BLaER1 (cell line): ENCODE measurements around the gene CCDC60.
"Not testable (repeated sequence)": the region's sequence is repeated elsewhere in the genome, so short reads cannot be mapped to it uniquely, and the experiment has no call there.

Experiments used
- H3K27ac ChIP-seq: shearing (Covaris generic); formaldehyde crosslinking; 2 replicates; pipeline ENCODE4 v1.8.1; 2022
- H3K27me3 ChIP-seq: shearing (Covaris generic); formaldehyde crosslinking; 2 replicates; pipeline ENCODE4 v1.8.1; 2022
- H3K36me3 ChIP-seq: shearing (Covaris generic); formaldehyde crosslinking; 2 replicates; pipeline ENCODE4 v1.8.1; 2022
- H3K4me1 ChIP-seq: shearing (Covaris generic); formaldehyde crosslinking; 2 replicates; pipeline ENCODE4 v1.8.1; 2022
- H3K4me2 ChIP-seq: shearing (Covaris generic); formaldehyde crosslinking; 2 replicates; pipeline ENCODE4 v1.8.1; 2022
- H3K4me3 ChIP-seq: shearing (Covaris generic); formaldehyde crosslinking; 2 replicates; pipeline ENCODE4 v1.8.1; 2022
- H3K9ac ChIP-seq: shearing (Covaris generic); formaldehyde crosslinking; 2 replicates; pipeline ENCODE4 v1.8.1; 2022
- H3K9me3 ChIP-seq: shearing (Covaris generic); formaldehyde crosslinking; 2 replicates; pipeline ENCODE4 v1.8.1; 2022
- H4K20me1 ChIP-seq: shearing (Covaris generic); formaldehyde crosslinking; 2 replicates; pipeline ENCODE4 v1.8.1; 2022
- Cebpa-rat ChIP-seq: shearing (Covaris generic); IDR thresholded peaks from 2 replicates; pipeline ENCODE4 v1.8.1; 2022

Gene CCDC60

GRCh38 chr12:119328111-119328510 is 6.4 kb upstream of the CCDC60 start:
- H3K9ac ChIP-seq, result no peak overlapping the region
- H4K20me1 ChIP-seq, result no peaks in the 10 kb centered on the region
- H3K4me2 ChIP-seq, result no peak overlapping the region
- no peak for TF ChIP-seq Cebpa-rat
- H3K4me3 ChIP-seq, result no peak overlapping the region
- H3K27me3 ChIP-seq, result no peaks in the 10 kb centered on the region
- H3K36me3 ChIP-seq, result no peaks in the 10 kb centered on the region
- no peak overlapping the region for H3K27ac ChIP-seq
- H3K4me1 ChIP-seq, result no peaks in the 10 kb centered on the region
- no peaks in the 10 kb centered on the region for H3K9me3 ChIP-seq

GRCh38 chr12:119338593-119339363 is 4.2 kb downstream of the CCDC60 start:
- no peak overlapping the region for H3K9ac ChIP-seq
- no peaks in the 10 kb centered on the region for H3K36me3 ChIP-seq
- no peaks in the 10 kb centered on the region for H3K27me3 ChIP-seq
- H3K27ac ChIP-seq, result no peak overlapping the region
- H3K9me3 ChIP-seq, result peaks cover 9% of the 10 kb centered on the region
- no peak for TF ChIP-seq Cebpa-rat
- peaks cover 10% of the 10 kb centered on the region for H3K4me1 ChIP-seq
- no peaks in the 10 kb centered on the region for H4K20me1 ChIP-seq
- H3K4me2 ChIP-seq, result no peak overlapping the region
- H3K4me3 ChIP-seq, result no peak overlapping the region

GRCh38 chr12:119340578-119340977 is 6.0 kb downstream of the CCDC60 start:
- Histone ChIP-seq H3K4me3 (no peak overlapping the region), H3K4me1 (peaks cover 10% of the 10 kb centered on the region), H4K20me1 (no peaks in the 10 kb centered on the region), H3K9ac (no peak overlapping the region), H3K27ac (no peak overlapping the region), H3K27me3 (no peaks in the 10 kb centered on the region), H3K4me2 (no peak overlapping the region), H3K36me3 (no peaks in the 10 kb centered on the region), H3K9me3 (no peaks in the 10 kb centered on the region)
- TF ChIP-seq Cebpa-rat, result no peak

DNA sequence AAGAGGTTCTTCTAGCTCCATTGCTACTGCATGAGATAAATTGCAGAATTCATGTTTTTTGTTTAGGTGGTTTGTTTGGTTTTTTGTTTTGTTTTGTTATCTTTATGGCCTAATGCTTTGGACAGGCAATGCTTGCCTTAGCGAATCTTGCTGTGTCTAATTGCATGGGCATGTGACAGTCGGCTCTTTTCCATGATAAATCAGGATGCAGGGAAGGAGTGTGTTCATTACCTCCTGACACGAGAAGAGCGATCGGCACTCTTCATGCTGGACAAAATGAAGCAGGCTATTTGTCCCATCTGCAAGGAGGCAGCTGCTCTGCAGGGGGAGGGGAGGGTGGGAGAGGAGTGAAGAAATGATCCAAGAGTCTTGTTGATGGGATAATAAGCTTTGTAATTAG is 6.5 kb downstream of the CCDC60 start:
- TF ChIP-seq Cebpa-rat, result no peak

GRCh38 chr12:119341988-119342387 is 7.5 kb downstream of the CCDC60 start:
- Histone ChIP-seq H3K4me2 (no peak overlapping the region), H3K27me3 (no peaks in the 10 kb centered on the region), H3K36me3 (no peaks in the 10 kb centered on the region), H4K20me1 (no peaks in the 10 kb centered on the region), H3K4me1 (peaks cover 8% of the 10 kb centered on the region), H3K4me3 (no peak overlapping the region), H3K27ac (no peak overlapping the region), H3K9ac (no peak overlapping the region), H3K9me3 (no peaks in the 10 kb centered on the region)
- TF ChIP-seq Cebpa-rat, result no peak

More for the DNA sequence above, 6.5 kb downstream of the CCDC60 start:
- Histone ChIP-seq H3K36me3 (no peaks in the 10 kb centered on the region), H3K27me3 (no peaks in the 10 kb centered on the region), H3K9ac (no peak overlapping the region), H3K27ac (no peak overlapping the region), H3K4me2 (no peak overlapping the region), H3K4me3 (no peak overlapping the region), H4K20me1 (no peaks in the 10 kb centered on the region), H3K4me1 (peaks cover 10% of the 10 kb centered on the region), H3K9me3 (no peaks in the 10 kb centered on the region)

GRCh38 chr12:119343130-119343529 is 8.6 kb downstream of the CCDC60 start:
- H3K9me3 ChIP-seq, result no peaks in the 10 kb centered on the region
- no peak overlapping the region for H3K4me3 ChIP-seq
- H3K27ac ChIP-seq, result no peak overlapping the region
- H3K36me3 ChIP-seq, result no peaks in the 10 kb centered on the region
- H3K4me1 ChIP-seq, result no peaks in the 10 kb centered on the region
- H3K27me3 ChIP-seq, result no peaks in the 10 kb centered on the region
- TF ChIP-seq Cebpa-rat, result no peak
- H4K20me1 ChIP-seq, result no peaks in the 10 kb centered on the region
- H3K4me2 ChIP-seq, result no peak overlapping the region
- no peak overlapping the region for H3K9ac ChIP-seq

DNA sequence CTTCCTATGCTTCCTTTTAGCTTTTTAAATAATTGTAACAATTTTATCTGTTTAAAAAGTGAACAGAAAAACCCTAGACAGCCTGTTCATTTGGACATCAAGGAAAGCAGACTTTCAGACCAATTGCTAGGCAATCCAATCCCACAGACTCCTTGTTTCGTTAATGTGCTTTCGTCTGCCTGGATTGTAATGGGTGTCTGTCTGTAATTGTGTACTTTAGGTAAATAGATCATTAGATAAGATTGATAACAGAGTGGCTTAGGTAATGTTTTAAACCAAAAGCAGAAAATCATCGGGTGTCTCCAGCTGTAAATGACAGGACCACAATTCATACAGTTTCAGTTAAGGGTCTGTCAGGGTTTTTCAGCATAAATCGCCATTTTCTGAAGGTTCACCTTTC is 19.6 kb downstream of the CCDC60 start:
- Histone ChIP-seq H4K20me1 (no peaks in the 10 kb centered on the region), H3K4me2 (no peak overlapping the region), H3K9ac (no peak overlapping the region), H3K4me3 (no peak overlapping the region), H3K36me3 (no peaks in the 10 kb centered on the region), H3K4me1 (no peaks in the 10 kb centered on the region), H3K27ac (no peak overlapping the region), H3K27me3 (no peaks in the 10 kb centered on the region), H3K9me3 (peaks cover 33% of the 10 kb centered on the region)
- no peak for TF ChIP-seq Cebpa-rat

DNA sequence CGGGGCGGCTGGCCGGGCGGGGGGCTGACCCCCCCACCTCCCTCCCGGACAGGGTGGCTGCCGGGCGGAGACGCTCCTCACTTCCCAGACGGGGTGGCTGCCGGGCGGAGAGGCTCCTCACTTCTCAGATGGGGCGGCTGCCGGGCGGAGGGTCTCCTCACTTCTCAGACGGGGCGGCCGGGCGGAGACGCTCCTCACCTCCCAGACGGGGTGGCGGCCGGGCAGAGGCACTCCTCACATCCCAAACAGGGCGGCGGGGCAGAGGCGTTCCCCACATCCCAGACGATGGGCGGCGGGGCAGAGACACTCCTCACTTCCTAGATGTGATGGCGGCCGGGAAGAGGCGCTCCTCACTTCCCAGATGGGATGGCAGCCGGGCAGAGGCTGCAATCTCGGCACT is 25.8 kb downstream of the CCDC60 start:
- not testable (repeated sequence) for H3K4me1 ChIP-seq, H3K9ac ChIP-seq, H3K36me3 ChIP-seq, H3K27ac ChIP-seq, H3K4me2 ChIP-seq, H4K20me1 ChIP-seq, H3K27me3 ChIP-seq, H3K4me3 ChIP-seq
- H3K9me3 ChIP-seq, result peaks cover 14% of the 10 kb centered on the region

DNA sequence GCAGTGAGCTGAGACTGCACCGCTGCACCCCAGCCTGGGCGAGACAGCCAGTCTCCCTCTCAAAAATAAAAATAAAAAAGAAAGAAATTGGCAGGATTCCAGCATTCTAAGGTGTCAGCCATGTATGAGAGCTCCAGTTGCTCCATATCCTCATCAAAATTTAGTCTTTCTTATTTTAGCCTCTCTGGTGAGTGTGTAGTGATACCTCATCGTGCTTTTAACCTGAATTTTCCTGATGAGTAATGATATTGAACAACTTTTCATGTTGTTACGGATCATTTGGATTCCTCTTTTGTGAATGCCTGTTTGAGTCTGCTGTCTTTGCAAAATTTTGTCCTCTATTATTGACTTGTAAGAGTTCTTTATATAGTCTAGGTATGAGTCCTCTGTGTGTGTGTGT is 28.5 kb downstream of the CCDC60 start:
- Histone ChIP-seq H3K36me3 (no peaks in the 10 kb centered on the region), H3K9ac (no peak overlapping the region), H3K27me3 (no peaks in the 10 kb centered on the region), H3K4me1 (no peaks in the 10 kb centered on the region), H3K4me2 (no peak overlapping the region), H4K20me1 (no peaks in the 10 kb centered on the region), H3K9me3 (peaks cover 4% of the 10 kb centered on the region), H3K27ac (no peak overlapping the region), H3K4me3 (no peak overlapping the region)
- TF ChIP-seq Cebpa-rat, result no peak

DNA sequence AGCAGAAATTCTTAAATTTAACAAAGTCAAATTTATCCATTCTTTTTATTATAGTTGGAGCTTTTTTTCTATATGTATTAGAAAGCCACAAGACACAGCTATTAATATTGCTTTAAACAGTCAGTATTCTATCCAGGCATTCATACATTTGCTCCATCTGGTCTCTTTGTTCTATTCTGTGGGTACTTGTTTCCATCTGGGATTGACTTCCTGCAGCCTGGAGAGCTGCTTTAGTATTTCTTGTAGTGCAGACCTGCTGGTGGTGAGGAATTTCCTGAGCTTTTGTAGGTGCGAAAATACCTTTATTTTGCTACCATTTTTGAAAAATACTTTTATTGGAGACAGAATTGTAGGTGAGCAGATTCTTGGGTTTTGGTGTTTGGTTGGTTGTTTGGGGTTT is 29.0 kb downstream of the CCDC60 start:
- H3K4me3 ChIP-seq, result no peak overlapping the region
- H4K20me1 ChIP-seq, result no peaks in the 10 kb centered on the region
- no peak overlapping the region for H3K9ac ChIP-seq
- H3K9me3 ChIP-seq, result no peaks in the 10 kb centered on the region
- H3K4me2 ChIP-seq, result no peak overlapping the region
- no peak overlapping the region for H3K27ac ChIP-seq
- no peak for TF ChIP-seq Cebpa-rat
- no peaks in the 10 kb centered on the region for H3K4me1 ChIP-seq
- no peaks in the 10 kb centered on the region for H3K27me3 ChIP-seq
- H3K36me3 ChIP-seq, result no peaks in the 10 kb centered on the region

GRCh38 chr12:119365451-119365850 is 30.9 kb downstream of the CCDC60 start:
- Histone ChIP-seq H3K4me2 (no peak overlapping the region), H3K36me3 (no peaks in the 10 kb centered on the region)
- TF ChIP-seq Cebpa-rat, result no peak

More at GRCh38 chr12:119365451-119365850, 30.9 kb downstream of the CCDC60 start:
- Histone ChIP-seq H3K27me3 (no peaks in the 10 kb centered on the region), H3K27ac (no peak overlapping the region), H4K20me1 (no peaks in the 10 kb centered on the region), H3K4me1 (no peaks in the 10 kb centered on the region), H3K9me3 (no peaks in the 10 kb centered on the region), H3K9ac (no peak overlapping the region), H3K4me3 (no peak overlapping the region)
